HL-60 (cell line): ENCODE data around the gene SPOCK3.

Source experiments
- POLR2AphosphoS5 ChIP-seq: IDR thresholded peaks from 2 replicates; pipeline ENCODE4 v1.6.1; 2012; ENCODE audit warnings: low read depth
- TF ChIP-seq, protein P1 (sequence below): IDR thresholded peaks from one replicate; pipeline ENCODE4 v1.5.1; 2011; ENCODE audit warnings: low read length, control low read depth, inconsistent platforms; ENCODE audit not compliant: insufficient read depth
- TF ChIP-seq, protein P2 (sequence below): IDR thresholded peaks from 2 replicates; pipeline ENCODE4 v1.6.1; 2012; ENCODE audit warnings: low read depth; ENCODE audit not compliant: insufficient replicate concordance

DNA sequence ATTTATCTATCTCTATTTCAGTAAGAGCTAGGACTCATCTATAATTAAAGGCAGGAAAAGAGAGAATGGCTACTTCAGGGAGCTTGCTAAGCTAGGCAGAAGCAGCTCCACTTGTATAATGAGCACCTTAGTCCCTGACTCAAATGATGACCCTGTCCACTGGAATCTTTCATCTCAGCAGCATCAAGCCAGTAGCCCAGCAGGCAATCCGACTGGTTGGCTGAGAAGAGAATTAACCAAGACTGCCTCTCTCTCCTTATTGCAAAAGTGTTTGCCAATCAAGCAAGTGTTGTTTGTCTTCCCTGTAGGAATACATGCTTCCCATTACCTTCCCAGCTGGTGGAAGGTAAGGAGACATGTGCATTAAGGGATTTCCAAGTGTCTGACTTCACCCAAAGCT lies 3.9 kb upstream of the SPOCK3 start:
- no peak for TF ChIP-seq POLR2AphosphoS5
- TF ChIP-seq, protein P1, sequence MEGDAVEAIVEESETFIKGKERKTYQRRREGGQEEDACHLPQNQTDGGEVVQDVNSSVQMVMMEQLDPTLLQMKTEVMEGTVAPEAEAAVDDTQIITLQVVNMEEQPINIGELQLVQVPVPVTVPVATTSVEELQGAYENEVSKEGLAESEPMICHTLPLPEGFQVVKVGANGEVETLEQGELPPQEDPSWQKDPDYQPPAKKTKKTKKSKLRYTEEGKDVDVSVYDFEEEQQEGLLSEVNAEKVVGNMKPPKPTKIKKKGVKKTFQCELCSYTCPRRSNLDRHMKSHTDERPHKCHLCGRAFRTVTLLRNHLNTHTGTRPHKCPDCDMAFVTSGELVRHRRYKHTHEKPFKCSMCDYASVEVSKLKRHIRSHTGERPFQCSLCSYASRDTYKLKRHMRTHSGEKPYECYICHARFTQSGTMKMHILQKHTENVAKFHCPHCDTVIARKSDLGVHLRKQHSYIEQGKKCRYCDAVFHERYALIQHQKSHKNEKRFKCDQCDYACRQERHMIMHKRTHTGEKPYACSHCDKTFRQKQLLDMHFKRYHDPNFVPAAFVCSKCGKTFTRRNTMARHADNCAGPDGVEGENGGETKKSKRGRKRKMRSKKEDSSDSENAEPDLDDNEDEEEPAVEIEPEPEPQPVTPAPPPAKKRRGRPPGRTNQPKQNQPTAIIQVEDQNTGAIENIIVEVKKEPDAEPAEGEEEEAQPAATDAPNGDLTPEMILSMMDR, result no peak
- TF ChIP-seq, protein P2, sequence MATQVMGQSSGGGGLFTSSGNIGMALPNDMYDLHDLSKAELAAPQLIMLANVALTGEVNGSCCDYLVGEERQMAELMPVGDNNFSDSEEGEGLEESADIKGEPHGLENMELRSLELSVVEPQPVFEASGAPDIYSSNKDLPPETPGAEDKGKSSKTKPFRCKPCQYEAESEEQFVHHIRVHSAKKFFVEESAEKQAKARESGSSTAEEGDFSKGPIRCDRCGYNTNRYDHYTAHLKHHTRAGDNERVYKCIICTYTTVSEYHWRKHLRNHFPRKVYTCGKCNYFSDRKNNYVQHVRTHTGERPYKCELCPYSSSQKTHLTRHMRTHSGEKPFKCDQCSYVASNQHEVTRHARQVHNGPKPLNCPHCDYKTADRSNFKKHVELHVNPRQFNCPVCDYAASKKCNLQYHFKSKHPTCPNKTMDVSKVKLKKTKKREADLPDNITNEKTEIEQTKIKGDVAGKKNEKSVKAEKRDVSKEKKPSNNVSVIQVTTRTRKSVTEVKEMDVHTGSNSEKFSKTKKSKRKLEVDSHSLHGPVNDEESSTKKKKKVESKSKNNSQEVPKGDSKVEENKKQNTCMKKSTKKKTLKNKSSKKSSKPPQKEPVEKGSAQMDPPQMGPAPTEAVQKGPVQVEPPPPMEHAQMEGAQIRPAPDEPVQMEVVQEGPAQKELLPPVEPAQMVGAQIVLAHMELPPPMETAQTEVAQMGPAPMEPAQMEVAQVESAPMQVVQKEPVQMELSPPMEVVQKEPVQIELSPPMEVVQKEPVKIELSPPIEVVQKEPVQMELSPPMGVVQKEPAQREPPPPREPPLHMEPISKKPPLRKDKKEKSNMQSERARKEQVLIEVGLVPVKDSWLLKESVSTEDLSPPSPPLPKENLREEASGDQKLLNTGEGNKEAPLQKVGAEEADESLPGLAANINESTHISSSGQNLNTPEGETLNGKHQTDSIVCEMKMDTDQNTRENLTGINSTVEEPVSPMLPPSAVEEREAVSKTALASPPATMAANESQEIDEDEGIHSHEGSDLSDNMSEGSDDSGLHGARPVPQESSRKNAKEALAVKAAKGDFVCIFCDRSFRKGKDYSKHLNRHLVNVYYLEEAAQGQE, result no peak
